OCI-LY7 (cell line): ENCODE results near the gene C10orf71. TPM values are rescaled to one million over a fixed set of nuclear protein-coding genes. Genes with fewer than 3 reads are reported as not detected.

Experiments
- BruUV-seq: library from RNA; stranded (reverse); fragments of 400-500 nt; replicated peaks from 2 replicates; lab custom pipeline; 2021; lab: Mats Ljungman, UMichigan
- CTCF ChIA-PET: fragments of 300-600 bp; sonication (Branson Sonifier 250); formaldehyde crosslinking; loops from one replicate; lab custom pipeline; 2022; ENCODE audit warnings: antibody characterized with exemption; ENCODE audit not compliant: unreplicated experiment; lab: Charles Lee
- POLR2A ChIA-PET: fragments of 300-600 bp; sonication (Branson Sonifier 250); formaldehyde crosslinking; loops from one replicate; lab custom pipeline; 2022; ENCODE audit warnings: antibody characterized with exemption; lab: Charles Lee
- DNase-seq: peaks from one replicate; pipeline ENCODE4 v3.0.0-alpha.2; 2015; ENCODE audit warnings: low spot score
- H2AFZ ChIP-seq: fragments of 200-600 bp; sonication (generic), shearing (Covaris generic); 2 replicates; pipeline ENCODE4 v1.6.1; 2014; ENCODE audit warnings: mild to moderate bottlenecking, antibody characterized with exemption, low read length, moderate library complexity
- H3K27ac ChIP-seq: fragments of 200-600 bp; sonication (generic); 2 replicates; pipeline ENCODE4 v1.5.1; 2014; ENCODE audit warnings: mixed run types, low read depth, mild to moderate bottlenecking, moderate library complexity, low read length, inconsistent platforms; ENCODE audit not compliant: poor library complexity, severe bottlenecking
- H3K36me3 ChIP-seq: fragments of 200-600 bp; sonication (generic); 2 replicates; pipeline ENCODE4 v1.6.1; 2014; ENCODE audit warnings: mild to moderate bottlenecking, antibody characterized with exemption, low read length, moderate library complexity, mixed read lengths; ENCODE audit not compliant: insufficient read depth
- H3K4me1 ChIP-seq: fragments of 200-600 bp; sonication (generic); 2 replicates; pipeline ENCODE4 v1.5.1; 2014; ENCODE audit warnings: mild to moderate bottlenecking, low read length; ENCODE audit not compliant: insufficient read depth, poor library complexity, severe bottlenecking
- H3K4me2 ChIP-seq: fragments of 200-600 bp; sonication (generic); 2 replicates; pipeline ENCODE4 v1.6.1; 2014; ENCODE audit warnings: mild to moderate bottlenecking, low read length
- H3K4me3 ChIP-seq: fragments of 200-600 bp; sonication (generic); 2 replicates; pipeline ENCODE4 v1.5.1; 2014; ENCODE audit warnings: mild to moderate bottlenecking, low read depth, low read length; ENCODE audit not compliant: poor library complexity, severe bottlenecking
- H3K79me2 ChIP-seq: fragments of 200-600 bp; sonication (generic); 2 replicates; pipeline ENCODE4 v1.6.1; 2016; ENCODE audit warnings: low read depth, mild to moderate bottlenecking, low read length, moderate library complexity, mixed read lengths; ENCODE audit not compliant: insufficient read depth
- H3K9me2 ChIP-seq: fragments of 200-600 bp; sonication (generic); 2 replicates; pipeline ENCODE4 v1.6.1; 2016; ENCODE audit warnings: mild to moderate bottlenecking, low read length, mixed read lengths; ENCODE audit not compliant: insufficient read depth
- H3K9me3 ChIP-seq: fragments of 200-600 bp; sonication (generic); 2 replicates; pipeline ENCODE4 v1.6.1; 2014; ENCODE audit warnings: mild to moderate bottlenecking, mixed run types, low read length, mixed read lengths
- H4K20me1 ChIP-seq: fragments of 200-600 bp; sonication (generic); 2 replicates; pipeline ENCODE4 v1.6.1; 2014; ENCODE audit warnings: mild to moderate bottlenecking, antibody characterized with exemption, low read length, moderate library complexity, mixed read lengths; ENCODE audit not compliant: insufficient read depth
- EZH2phosphoT487 ChIP-seq: fragments of 200-600 bp; sonication (generic); IDR thresholded peaks from 2 replicates; pipeline ENCODE4 v1.6.1; 2018; ENCODE audit warnings: low read depth, borderline replicate concordance, mild to moderate bottlenecking, mixed run types, antibody characterized with exemption, low read length, moderate library complexity, mixed read lengths
- intact Hi-C: fragments of 100-400 bp; cut with micrococcal nuclease; formaldehyde crosslinking; loops from one replicate; pipeline ENCODE4 v1.10.0; 2022; ENCODE audit not compliant: unreplicated experiment
- total RNA-seq, 2 experiments: library from RNA; depleted of rRNA in 1 of 2; stranded (reverse); fragments of >200 nt in 1 of 2; shearing (Covaris generic) in 1 of 2; gene quantifications; 2 replicates each; pipeline ENCODE4 v1.2.3, GENCODE V29; 2014 to 2022
- TF ChIP-seq, protein P1 (sequence below): fragments of 200-600 bp; sonication (generic); conservative IDR thresholded peaks from 2 replicates; pipeline ENCODE4 v1.5.1; 2014; ENCODE audit warnings: mild to moderate bottlenecking, antibody characterized with exemption, low read length, moderate library complexity, mixed read lengths

C10orf71 gene
- total RNA-seq, 2 experiments from 2014 or later = 0.06 to 0.08 TPM

DNA sequence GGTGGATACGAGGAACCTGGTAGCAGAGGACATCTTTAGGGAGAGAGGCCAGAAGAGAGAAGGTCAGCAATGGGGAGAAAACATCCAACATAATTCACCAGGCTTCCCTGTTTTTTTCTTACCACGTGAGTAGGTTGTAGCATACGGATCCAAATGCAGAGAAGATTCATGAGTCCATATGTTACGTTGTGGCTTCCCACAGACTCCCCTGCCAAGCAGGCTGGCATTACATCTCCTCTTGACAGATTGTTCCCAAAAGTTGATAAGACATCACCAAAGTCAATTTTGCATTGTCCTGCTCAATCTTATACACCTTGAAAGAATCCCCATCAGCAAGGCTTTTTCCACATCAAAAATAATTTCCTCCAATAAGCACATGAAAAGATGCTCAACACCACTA is 57.2 kb downstream of the C10orf71 start:
- no TSS peak for BruUV-seq
- Histone ChIP-seq H3K4me1 (no peaks in the 10 kb centered on the region), H4K20me1 (no peaks in the 10 kb centered on the region), H3K79me2 (no peaks in the 10 kb centered on the region), H3K4me2 (no peak overlapping the region), H3K36me3 (no peaks in the 10 kb centered on the region), H3K4me3 (no peak overlapping the region), H3K9me3 (no peaks in the 10 kb centered on the region), H2AFZ (no peak overlapping the region), H3K27ac (no peak overlapping the region), H3K9me2 (no peaks in the 10 kb centered on the region)
- POLR2A ChIA-PET = no interaction called here
- CTCF ChIA-PET = no interaction called here
- no peak for DNase-seq
- TF ChIP-seq, protein P1, sequence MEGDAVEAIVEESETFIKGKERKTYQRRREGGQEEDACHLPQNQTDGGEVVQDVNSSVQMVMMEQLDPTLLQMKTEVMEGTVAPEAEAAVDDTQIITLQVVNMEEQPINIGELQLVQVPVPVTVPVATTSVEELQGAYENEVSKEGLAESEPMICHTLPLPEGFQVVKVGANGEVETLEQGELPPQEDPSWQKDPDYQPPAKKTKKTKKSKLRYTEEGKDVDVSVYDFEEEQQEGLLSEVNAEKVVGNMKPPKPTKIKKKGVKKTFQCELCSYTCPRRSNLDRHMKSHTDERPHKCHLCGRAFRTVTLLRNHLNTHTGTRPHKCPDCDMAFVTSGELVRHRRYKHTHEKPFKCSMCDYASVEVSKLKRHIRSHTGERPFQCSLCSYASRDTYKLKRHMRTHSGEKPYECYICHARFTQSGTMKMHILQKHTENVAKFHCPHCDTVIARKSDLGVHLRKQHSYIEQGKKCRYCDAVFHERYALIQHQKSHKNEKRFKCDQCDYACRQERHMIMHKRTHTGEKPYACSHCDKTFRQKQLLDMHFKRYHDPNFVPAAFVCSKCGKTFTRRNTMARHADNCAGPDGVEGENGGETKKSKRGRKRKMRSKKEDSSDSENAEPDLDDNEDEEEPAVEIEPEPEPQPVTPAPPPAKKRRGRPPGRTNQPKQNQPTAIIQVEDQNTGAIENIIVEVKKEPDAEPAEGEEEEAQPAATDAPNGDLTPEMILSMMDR = no peak
- TF ChIP-seq EZH2phosphoT487 = no peak
- intact Hi-C loops = no loop called here

DNA sequence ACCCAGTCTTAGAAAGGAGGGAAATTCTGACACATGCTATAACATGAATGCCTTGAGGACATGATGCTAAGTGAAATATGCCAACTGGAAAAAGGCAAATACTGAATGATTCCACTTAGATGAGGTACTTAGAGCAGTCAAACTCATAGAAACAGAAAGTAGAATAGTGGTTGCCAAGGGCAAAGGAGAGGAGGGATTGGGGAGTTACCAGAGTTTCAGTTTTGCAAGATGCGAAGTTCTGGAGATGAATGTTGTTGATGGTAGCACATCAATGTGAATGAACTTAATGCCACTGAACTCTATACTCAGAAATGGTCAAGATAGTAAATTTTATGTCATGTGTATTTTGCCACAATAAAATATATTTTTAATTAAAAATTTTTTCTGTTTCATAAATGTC is 58.0 kb downstream of the C10orf71 start:
- POLR2A ChIA-PET = no interaction called here
- Histone ChIP-seq H3K79me2 (no peaks in the 10 kb centered on the region), H3K27ac (no peak overlapping the region), H3K9me2 (no peaks in the 10 kb centered on the region), H3K36me3 (no peaks in the 10 kb centered on the region), H3K4me2 (no peak overlapping the region), H4K20me1 (no peaks in the 10 kb centered on the region), H3K4me1 (no peaks in the 10 kb centered on the region), H3K9me3 (no peaks in the 10 kb centered on the region), H2AFZ (no peak overlapping the region), H3K4me3 (no peak overlapping the region)
- DNase-seq = no peak
- no TSS peak for BruUV-seq
- CTCF ChIA-PET = no interaction called here
- TF ChIP-seq EZH2phosphoT487 = no peak
- TF ChIP-seq, protein P1 = no peak
- intact Hi-C loops = no loop called here

DNA sequence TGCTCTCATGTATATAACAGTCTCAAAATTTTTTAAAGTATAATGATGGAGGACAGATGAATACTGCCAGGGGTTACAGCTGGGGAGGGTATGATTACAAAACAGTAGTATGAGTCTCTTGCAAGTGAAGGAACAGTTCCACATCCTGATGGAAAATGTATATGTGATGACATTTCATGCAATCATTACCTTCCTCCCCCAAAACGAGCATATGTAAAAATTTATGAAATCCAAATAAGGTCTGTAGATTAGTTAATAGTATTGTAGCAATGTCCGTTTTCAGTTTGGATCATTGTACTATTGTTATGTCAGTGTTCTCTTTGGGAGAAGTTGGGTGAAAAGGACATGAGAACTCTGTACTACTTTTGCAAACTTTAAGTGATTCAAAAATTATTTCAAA is 58.9 kb downstream of the C10orf71 start:
- H2AFZ ChIP-seq = no peak overlapping the region
- CTCF ChIA-PET = no interaction called here
- no peaks in the 10 kb centered on the region for H4K20me1 ChIP-seq
- no peaks in the 10 kb centered on the region for H3K9me3 ChIP-seq
- intact Hi-C loops = no loop called here
- H3K4me2 ChIP-seq = no peak overlapping the region
- BruUV-seq = no TSS peak
- no peaks in the 10 kb centered on the region for H3K36me3 ChIP-seq
- no peaks in the 10 kb centered on the region for H3K4me1 ChIP-seq
- no peaks in the 10 kb centered on the region for H3K79me2 ChIP-seq
- POLR2A ChIA-PET = no interaction called here
- H3K4me3 ChIP-seq = no peak overlapping the region
- no peak overlapping the region for H3K27ac ChIP-seq
- DNase-seq = no peak
- no peaks in the 10 kb centered on the region for H3K9me2 ChIP-seq
- TF ChIP-seq, protein P1 = no peak
- no peak for TF ChIP-seq EZH2phosphoT487
